ENCODE measurements around the gene DAZAP1.
"Not testable (repeated sequence)": the region's sequence is repeated elsewhere in the genome, so short reads cannot be mapped to it uniquely, and the experiment has no call there.

Gene DAZAP1

DNA sequence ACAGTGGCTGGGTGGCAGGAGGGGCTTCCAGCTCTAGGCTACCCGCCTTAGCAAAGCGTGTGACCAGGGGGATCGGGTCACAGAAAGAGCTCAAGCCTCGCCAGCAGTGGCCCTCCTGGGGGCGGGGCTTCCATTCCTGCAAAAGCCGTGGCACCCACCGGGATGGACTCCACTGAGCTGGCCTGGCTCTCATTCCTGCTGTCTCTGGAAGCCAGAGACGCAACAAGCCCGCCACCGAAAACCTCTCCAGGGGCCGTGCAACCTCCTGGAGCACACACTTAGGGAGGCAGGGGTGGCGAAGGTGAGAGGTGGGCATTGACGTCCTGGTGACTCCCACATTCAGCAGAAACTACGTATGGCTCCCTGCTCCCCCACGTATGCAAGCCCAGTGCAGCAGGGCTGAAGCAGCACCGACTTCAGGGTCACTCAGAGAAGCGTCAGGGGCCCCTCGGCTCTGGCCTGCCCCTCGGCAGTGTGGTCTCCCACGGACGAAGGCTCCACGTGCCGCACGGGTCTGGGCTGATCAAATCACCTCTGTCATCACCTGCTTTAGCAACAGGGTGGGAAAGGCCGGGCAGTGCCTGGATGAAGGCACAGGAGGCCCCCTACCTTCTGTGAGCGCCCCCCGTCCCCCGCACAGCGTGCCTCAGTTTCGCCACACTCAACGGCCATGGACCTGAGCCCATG is 68.5 kb downstream of the DAZAP1 start:
- DNase-seq = no peak

DNA sequence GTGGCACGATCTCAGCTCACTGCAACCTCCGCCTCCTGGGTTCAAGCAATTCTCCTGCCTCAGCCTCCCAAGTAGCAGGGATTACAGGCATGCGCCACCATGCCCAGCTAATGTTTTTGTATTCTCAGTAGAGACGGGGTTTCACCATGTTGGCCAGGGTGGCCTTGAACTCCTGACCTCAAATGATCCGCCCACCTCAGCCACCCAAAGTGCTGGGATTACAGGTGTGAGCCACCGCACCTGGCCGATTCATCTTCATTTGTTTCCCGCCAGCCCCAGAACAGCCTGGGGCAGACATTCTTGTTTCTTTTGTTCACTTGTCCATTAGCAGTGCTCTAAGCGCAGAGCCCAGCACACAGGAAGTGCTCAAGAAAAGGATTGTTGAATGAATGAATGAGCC is 69.7 kb downstream of the DAZAP1 start:
- DNase-seq = not testable (repeated sequence)

DNA sequence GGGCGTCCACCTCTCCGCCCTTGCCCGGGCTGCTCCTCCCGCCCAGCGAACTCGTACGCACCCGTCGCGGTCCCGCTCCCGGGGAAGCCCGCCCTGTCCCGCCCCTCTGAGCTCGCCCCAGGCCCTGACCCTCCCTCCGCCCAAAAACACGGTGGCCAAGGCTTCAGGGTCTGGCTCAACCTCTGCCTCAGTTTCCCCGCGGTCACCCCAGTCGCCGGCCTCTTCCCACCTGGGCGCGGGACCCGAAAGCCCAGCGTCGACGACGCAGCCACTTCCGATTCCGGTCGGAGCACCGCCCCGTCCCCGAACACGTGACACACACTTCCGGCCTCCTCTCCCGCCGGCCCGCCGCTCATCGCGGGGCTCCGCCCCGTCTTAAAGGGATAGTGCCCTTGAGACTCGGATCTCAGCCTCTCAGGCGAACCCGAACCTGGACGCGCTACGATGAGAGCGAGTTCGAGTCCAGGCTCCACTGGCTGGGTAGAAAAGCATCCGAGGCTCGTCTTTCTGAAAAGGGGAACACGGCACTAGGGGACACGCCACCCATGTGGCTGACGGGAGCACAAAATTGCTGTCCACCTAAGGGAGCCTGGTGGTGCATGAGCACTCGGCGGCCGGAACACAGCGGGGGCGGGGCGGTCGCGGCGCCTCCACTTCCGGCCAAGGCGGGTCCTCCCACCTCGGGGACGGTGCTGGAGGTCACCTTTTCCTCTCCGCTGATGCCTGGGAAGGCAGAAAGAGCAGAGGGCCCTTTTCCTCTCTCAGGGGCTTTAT is 71.7 kb downstream of the DAZAP1 start, which contains the start of gene C19orf25:
Gene C19orf25 (minus strand): TSS at position 282 of the 774 bp plus-strand sequence. CDS start 312 bp downstream, outside the sequence.
- peak; percentile 89 for DNase-seq

DNA sequence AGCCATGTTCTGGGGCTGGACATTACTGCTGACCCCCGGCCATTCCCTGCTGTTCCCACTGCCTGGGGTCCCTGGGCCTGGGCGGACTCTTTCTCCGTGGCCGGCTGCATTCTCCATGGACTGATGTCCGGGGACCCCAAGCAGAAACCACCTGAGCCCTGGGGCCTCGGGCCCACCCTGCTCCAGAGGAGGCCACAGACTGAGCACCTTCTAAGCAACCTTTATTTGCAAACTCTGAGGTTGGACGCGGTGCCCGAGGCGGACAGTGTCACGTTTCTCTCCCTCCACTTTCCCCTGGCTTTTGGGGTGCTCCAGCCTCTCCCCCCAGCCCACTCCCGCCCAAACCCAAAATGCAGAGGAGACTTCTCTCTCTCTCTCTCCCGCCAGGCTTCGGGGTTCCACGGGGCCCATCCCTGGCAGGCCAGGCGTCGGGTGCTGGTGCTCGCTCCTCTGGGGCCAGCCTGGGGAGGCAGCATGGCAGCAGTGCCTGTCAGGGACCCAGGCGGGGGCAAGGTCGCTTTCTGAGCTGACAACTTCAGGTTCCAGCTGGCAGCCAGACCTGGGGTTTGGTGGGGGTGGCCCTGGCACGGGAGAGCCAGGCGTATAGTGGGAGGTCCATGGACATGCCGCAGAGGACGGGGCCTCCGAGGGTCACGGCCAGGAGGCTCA is 74.0 kb downstream of the DAZAP1 start:
- DNase-seq = no peak

DNA sequence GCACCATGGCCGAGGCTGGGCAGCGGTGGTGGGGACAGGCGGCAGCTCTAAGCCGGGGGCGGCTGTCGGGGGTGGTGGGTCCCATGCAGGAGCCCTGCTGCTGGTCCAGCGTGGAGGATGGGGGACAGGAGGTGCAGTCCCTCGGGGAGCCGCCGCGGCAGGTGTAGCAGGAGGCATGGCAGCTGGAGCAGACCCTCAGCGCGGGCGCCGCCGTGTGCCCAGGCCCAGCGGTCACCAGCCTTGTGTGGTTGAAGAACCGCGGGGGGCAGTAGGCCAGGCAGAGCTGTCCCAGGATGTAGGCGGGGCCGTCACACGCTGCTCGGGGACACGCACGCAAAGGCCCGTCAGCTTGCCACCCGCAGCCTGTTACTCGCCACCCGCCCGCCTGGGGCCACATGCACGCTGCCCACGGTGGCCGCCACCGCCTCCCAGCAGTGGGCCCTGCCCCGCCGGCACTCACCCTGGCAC is 74.5 kb downstream of the DAZAP1 start:
- DNase-seq = no peak

DNA sequence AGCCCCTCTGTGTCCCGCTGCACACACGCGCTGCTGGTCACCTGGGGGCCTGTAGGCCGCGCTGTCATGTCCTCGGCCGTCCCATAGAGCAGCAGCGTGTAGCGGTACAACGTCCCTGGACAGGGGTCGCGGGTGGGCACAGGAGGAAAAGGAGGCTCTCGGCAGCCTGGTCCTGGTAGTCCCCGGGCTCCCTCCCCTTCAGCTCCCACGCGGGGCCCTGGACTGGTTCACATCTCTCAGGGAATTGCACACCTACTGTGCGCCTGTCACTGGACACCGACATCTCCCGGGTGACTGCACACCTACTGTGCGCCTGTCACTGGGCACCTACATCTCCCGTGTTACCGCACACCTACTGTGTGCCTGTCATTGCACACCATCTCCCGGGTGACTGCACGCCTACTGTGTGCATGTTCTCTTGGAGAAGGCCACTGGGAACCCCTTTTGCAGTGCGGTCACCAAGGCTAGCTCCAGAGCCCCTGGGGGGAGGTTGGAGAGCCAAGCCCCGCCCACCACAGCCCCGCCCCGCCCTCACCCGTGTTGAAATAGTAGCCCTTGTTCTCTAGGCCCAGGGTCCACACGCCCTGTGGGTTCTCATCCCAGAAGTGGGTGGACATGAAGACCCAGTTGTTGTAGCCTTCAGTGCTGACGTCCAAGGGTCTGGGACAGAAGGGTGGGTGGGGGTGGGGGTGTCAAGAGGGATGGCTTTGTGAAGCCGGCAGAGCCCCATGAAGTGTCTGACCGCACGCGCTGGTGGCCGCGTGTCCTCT is 75.2 kb downstream of the DAZAP1 start:
- no peak for DNase-seq

DNA sequence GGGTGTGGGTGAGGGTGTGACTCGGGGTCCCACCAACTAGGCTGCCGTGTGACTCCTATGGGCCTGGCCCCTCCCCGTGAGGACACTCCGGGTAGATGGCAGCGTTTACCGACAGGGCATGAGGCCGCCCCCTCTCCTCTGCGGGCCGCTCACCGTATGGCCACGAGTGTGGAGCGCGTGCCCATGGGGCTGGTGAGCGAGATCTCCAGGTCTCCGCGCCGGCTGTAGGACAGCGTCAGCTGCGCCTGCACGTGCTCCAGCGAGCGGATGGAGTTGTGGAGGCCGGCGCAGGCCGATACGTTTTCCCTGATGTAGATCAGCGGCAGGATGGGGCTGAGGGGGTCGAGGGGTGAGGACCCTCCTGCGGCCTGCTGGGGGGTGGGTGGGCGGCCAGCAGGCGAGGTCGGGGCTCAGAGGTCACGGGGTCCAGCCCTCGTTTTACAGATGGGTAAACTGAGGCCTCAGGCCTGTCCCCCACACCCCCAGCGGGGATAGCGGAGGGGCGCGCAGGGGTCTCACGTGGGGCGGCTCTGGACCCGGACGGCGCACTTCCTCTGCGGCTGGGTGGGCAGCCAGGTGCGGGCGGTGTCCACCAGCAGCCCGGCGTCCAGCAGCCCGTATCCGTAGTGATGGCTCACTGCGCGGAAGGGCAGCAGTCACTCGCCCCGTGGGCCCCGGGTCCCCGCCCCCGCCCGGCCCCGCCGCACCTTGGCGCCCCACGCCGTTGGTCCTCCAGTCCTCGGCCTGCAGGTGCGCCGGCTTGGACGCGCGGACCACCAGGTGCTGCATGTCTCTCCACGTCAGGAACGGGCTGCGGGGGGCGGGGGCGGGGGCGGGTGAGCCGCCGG is 76.0 kb downstream of the DAZAP1 start:
- DNase-seq = no peak

DNA sequence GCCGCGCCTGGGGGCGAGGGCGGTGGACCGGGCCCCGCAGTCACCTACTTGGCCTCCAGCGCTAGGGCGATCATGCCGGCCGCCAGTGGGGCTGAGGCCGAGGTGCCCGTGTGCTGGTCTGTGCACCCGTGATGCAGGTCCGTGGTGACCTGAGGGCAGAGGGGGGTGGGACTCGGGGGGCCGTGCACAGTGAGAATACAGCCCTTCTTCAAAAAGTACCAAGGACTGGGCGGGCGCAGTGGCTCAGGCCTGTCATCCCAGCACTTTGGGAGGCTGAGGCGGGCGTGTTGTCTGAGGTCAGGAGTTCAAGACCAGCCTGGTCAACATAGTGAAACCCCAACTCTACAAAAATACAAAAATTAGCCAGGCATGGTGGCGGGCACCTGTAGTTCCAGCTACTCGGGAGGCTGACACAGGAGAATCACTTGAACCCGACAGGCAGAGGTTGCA is 76.6 kb downstream of the DAZAP1 start:
- DNase-seq = no peak

Data from activated T-cell treated with anti-CD3 and anti-CD28 coated beads, Interleukin-2, amount 50 U/mL, for 1 hour (primary cell).